ENCODE measurements around the gene KHSRP. TPM values are rescaled to one million over a fixed set of nuclear protein-coding genes. Genes with fewer than 3 reads are reported as not detected.

KHSRP gene, protein sequence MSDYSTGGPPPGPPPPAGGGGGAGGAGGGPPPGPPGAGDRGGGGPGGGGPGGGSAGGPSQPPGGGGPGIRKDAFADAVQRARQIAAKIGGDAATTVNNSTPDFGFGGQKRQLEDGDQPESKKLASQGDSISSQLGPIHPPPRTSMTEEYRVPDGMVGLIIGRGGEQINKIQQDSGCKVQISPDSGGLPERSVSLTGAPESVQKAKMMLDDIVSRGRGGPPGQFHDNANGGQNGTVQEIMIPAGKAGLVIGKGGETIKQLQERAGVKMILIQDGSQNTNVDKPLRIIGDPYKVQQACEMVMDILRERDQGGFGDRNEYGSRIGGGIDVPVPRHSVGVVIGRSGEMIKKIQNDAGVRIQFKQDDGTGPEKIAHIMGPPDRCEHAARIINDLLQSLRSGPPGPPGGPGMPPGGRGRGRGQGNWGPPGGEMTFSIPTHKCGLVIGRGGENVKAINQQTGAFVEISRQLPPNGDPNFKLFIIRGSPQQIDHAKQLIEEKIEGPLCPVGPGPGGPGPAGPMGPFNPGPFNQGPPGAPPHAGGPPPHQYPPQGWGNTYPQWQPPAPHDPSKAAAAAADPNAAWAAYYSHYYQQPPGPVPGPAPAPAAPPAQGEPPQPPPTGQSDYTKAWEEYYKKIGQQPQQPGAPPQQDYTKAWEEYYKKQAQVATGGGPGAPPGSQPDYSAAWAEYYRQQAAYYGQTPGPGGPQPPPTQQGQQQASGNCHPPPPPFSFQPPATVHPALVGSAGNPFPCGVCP
- total RNA-seq (100 to 1,000 TPM; 142 to 276 (median 152) TPM), polyA plus RNA-seq (10 to 100 TPM; 12.5 to 20.9 TPM), total RNA-seq (95.4 reads per million, percentile 84 among the genes with 10 or more reads in this experiment)

DNA sequence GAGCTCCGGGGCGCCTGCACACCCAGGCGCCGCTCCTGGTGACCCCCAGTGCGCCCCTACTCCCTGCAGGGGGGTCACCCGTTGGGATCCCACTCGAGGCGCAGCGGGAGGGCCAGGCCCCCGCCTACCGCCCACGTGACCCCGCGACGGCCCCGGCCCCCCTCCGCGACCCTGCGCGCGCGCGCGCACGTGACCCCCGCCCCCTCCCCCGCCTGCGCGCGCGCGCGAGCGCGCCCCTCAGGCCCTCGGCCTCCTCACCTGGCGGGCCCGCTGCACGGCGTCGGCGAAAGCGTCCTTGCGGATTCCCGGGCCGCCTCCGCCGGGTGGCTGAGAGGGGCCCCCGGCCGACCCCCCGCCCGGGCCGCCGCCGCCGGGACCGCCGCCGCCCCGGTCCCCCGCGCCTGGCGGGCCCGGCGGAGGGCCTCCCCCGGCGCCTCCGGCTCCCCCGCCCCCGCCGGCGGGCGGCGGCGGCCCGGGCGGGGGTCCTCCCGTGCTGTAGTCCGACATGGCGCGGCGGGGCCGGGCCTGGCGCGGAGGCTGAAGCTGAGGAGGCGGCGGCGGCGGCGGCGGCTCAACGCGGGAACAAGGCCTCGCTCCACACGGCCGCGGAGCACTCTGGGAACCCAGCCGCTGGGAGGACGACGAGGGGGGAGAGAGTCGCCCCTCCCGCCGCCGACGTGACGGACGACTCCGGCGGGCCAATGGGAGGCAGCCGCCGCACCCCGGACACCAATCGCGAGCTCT, at the start of gene KHSRP:
Gene KHSRP (minus strand): TSS at position 617 of the 744 bp plus-strand sequence. CDS start 110 bp downstream, at position 507.
- Mint-ChIP-seq H3K36me3 (peaks cover 0 to 20% (median 3%) of the 10 kb centered on the region in 5 donors), H3K9me3 (no peaks in the 10 kb centered on the region), H3K27ac (peak within 1 kb of the TSS; percentile 81 to 97 (median 94)), H3K27me3 (no peaks in the 10 kb centered on the region), H3K4me3 (peak within 1 kb of the TSS; percentile 85 to 92 (median 90)), H3K4me1 (peaks cover 18 to 42% (median 41%) of the 10 kb centered on the region in 7 donors)
- ChIA-PET CTCF (interaction anchor here (0.5 to 1.0 kb wide), 4 partner anchors 49 to 640 kb away, joined by 3 to 4 read pairs (median 3); no protein-coding TSS in a partner anchor), POLR2A (interaction anchor here (0.6 to 4.0 kb wide), 13 partner anchors 14 to 1445 kb away, joined by 3 to 22 read pairs (median 3); partner anchors contain the start of genes ALKBH7, CLPP, DENND1C and PET100)
- H3K36me3 ChIP-seq (ENCODE audit: control insufficient read depth in 2 of 3, insufficient read depth in 3 of 3, low read length in 3 of 3): peaks cover 5 to 31% (median 10%) of the 10 kb centered on the region in 3 experiments
- peaks cover 15 to 25% of the 10 kb centered on the region in 2 donors for H3K4me1 ChIP-seq (ENCODE audit: control insufficient read depth in 2 of 2, insufficient read depth in 2 of 2, low read length in 2 of 2)
- ATAC-seq: no peak
- intact Hi-C loops (cut with micrococcal nuclease): loop anchor here (2.0 to 10.0 kb wide), 3 partner anchors 60 to 674 kb away; partner anchors contain the start of genes DENND1C (in 1 of the 2) and VMAC (in 1 of the 2)
- peak within 1 kb of the TSS; percentile 75 for H3K4me3 ChIP-seq (ENCODE audit: low read length)
- DNase-seq: peak in 5 of 9 donors; percentile 15 to 93 (median 28)
- H3K27me3 ChIP-seq (ENCODE audit: control insufficient read depth in 2 of 2, insufficient read depth in 2 of 2, low read length in 2 of 2): no peaks in the 10 kb centered on the region
- peak within 1 kb of the TSS; percentile 87 for H3K27ac ChIP-seq (ENCODE audit: low read depth, low read length)
- H3K9me3 ChIP-seq (ENCODE audit: control insufficient read depth in 2 of 3, low read length in 3 of 3): no peaks in the 10 kb centered on the region

DNA sequence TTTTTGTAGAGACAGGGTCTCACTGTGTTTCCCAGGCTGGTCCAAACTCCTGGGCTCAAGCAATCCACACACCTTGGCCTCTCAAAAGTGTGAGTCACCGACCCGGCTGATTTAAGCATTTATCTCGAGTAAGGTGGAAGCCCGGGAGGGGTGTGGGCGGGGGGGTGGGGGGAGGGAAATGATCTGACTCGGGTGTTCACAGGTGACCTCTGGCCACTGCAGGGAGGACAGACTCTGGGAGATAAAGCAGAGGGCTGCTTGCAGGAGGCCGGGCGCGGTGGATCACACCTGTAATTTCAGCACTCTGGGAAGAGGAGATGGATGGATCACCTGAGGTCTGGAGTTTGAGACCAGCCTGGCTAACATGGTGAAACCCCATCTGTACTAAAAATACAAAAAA, 49.0 kb upstream of the KHSRP start:
- H3K4me3 ChIP-seq (ENCODE audit: low read length): no peak overlapping the region
- Mint-ChIP-seq H3K27ac (peak overlapping the region in 4 of 9 donors; percentile 8 to 62 (median 38)), H3K27me3 (no peaks in the 10 kb centered on the region), H3K9me3 (no peaks in the 10 kb centered on the region), H3K36me3 (peaks cover 0 to 20% (median 8%) of the 10 kb centered on the region in 5 donors), H3K4me3 (no peak overlapping the region), H3K4me1 (peaks cover 0 to 5% (median 0%) of the 10 kb centered on the region in 7 donors)
- POLR2A ChIA-PET: no interaction called here
- H3K9me3 ChIP-seq (ENCODE audit: control insufficient read depth in 2 of 3, low read length in 3 of 3): no peaks in the 10 kb centered on the region
- H3K4me1 ChIP-seq (ENCODE audit: control insufficient read depth in 2 of 2, insufficient read depth in 2 of 2, low read length in 2 of 2): peaks cover 0 to 2% of the 10 kb centered on the region in 2 donors
- no peak overlapping the region for H3K27ac ChIP-seq (ENCODE audit: low read depth, low read length)
- no peak for DNase-seq
- CTCF ChIA-PET: no interaction called here
- H3K27me3 ChIP-seq (ENCODE audit: control insufficient read depth in 2 of 2, insufficient read depth in 2 of 2, low read length in 2 of 2): no peaks in the 10 kb centered on the region
- peaks cover 10 to 87% (median 18%) of the 10 kb centered on the region in 3 experiments for H3K36me3 ChIP-seq (ENCODE audit: control insufficient read depth in 2 of 3, insufficient read depth in 3 of 3, low read length in 3 of 3)
- ATAC-seq: no peak
- intact Hi-C loops (cut with micrococcal nuclease): no loop called here

DNA sequence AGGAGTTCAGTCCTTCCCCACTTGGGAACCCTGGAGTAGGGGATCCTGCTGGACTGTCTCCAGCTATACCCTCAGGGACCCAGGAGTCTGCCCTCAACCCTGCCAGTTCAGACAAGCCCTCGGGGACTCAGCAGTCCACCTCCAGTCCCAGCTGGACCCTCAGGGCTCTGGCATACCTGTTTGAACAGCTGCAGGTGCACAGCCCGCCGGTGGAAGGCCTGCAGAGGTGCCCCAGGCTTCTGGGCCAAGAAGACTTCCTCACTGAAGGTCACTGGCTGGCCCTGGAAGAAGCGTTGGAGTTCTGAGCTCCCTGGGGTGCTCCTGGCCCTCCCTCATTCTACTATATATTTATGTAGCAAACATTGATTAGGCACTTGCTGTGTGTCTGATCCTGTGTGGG, 48.1 kb upstream of the KHSRP start:
- Mint-ChIP-seq H3K36me3 (peaks cover 0 to 25% (median 8%) of the 10 kb centered on the region in 5 donors), H3K4me3 (no peak overlapping the region), H3K4me1 (peaks cover 0 to 5% (median 0%) of the 10 kb centered on the region in 7 donors), H3K9me3 (no peaks in the 10 kb centered on the region), H3K27ac (peak overlapping the region in 1 of 9 donors; percentile 21), H3K27me3 (no peaks in the 10 kb centered on the region)
- no peaks in the 10 kb centered on the region for H3K9me3 ChIP-seq (ENCODE audit: control insufficient read depth in 2 of 3, low read length in 3 of 3)
- intact Hi-C loops (cut with micrococcal nuclease): no loop called here
- no peak for DNase-seq
- H3K27ac ChIP-seq (ENCODE audit: low read depth, low read length): no peak overlapping the region
- H3K27me3 ChIP-seq (ENCODE audit: control insufficient read depth in 2 of 2, insufficient read depth in 2 of 2, low read length in 2 of 2): no peaks in the 10 kb centered on the region
- H3K4me1 ChIP-seq (ENCODE audit: control insufficient read depth in 2 of 2, insufficient read depth in 2 of 2, low read length in 2 of 2): no peaks in the 10 kb centered on the region
- ATAC-seq: no peak
- POLR2A ChIA-PET: interaction anchor here (0.8 kb wide), 1 partner anchor 8 kb away, joined by 3 read pairs; the partner anchor contains the start of gene DENND1C
- H3K4me3 ChIP-seq (ENCODE audit: low read length): no peak overlapping the region
- CTCF ChIA-PET: interaction anchor here (0.6 kb wide), 1 partner anchor 48 kb away, joined by 3 read pairs; no protein-coding TSS in a partner anchor
- peaks cover 10 to 88% (median 18%) of the 10 kb centered on the region in 3 experiments for H3K36me3 ChIP-seq (ENCODE audit: control insufficient read depth in 2 of 3, insufficient read depth in 3 of 3, low read length in 3 of 3)

DNA sequence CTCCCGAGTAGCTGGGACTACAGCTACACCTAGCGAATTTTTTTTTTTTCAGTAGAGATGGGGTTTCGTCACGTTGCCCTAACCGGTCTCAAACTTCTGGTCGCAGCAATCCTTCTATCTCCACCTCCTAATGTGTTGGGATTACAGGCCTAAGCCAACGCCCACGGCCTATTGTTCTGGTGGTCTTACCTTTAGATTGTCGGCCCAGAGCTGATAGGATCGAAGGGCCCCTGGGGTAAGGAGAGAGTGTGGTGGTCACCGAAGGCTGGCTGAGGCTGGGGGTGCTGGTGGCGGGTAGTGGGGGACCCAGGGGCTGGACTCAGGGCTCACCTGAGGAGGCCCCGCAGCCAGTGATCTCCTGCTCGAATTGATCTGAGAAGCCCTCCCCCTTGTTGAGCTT, 46.5 kb upstream of the KHSRP start:
- no peak overlapping the region for H3K4me3 Mint-ChIP-seq
- peaks cover 0 to 30% (median 12%) of the 10 kb centered on the region in 5 donors for H3K36me3 Mint-ChIP-seq
- H3K9me3 Mint-ChIP-seq: no peaks in the 10 kb centered on the region
- DNase-seq (no peak), ATAC-seq (no peak)
- Histone ChIP-seq H3K36me3 (ENCODE audit: control insufficient read depth in 2 of 3, insufficient read depth in 3 of 3, low read length in 3 of 3) (peaks cover 6 to 87% (median 7%) of the 10 kb centered on the region in 3 experiments), H3K4me1 (ENCODE audit: control insufficient read depth in 2 of 2, insufficient read depth in 2 of 2, low read length in 2 of 2) (no peaks in the 10 kb centered on the region), H3K27ac (ENCODE audit: low read depth, low read length) (no peak overlapping the region), H3K4me3 (ENCODE audit: low read length) (no peak overlapping the region), H3K9me3 (ENCODE audit: control insufficient read depth in 2 of 3, low read length in 3 of 3) (no peaks in the 10 kb centered on the region), H3K27me3 (ENCODE audit: control insufficient read depth in 2 of 2, insufficient read depth in 2 of 2, low read length in 2 of 2) (no peaks in the 10 kb centered on the region)
- intact Hi-C loops (cut with micrococcal nuclease): no loop called here
- POLR2A ChIA-PET: interaction anchor here (1.0 kb wide), 1 partner anchor 14 kb away, joined by 6 read pairs; no protein-coding TSS in a partner anchor
- CTCF ChIA-PET: no interaction called here
- H3K4me1 Mint-ChIP-seq: peaks cover 0 to 4% (median 0%) of the 10 kb centered on the region in 7 donors
- peak overlapping the region in 3 of 9 donors; percentile 9 to 53 (median 41) for H3K27ac Mint-ChIP-seq
- H3K27me3 Mint-ChIP-seq: no peaks in the 10 kb centered on the region

DNA sequence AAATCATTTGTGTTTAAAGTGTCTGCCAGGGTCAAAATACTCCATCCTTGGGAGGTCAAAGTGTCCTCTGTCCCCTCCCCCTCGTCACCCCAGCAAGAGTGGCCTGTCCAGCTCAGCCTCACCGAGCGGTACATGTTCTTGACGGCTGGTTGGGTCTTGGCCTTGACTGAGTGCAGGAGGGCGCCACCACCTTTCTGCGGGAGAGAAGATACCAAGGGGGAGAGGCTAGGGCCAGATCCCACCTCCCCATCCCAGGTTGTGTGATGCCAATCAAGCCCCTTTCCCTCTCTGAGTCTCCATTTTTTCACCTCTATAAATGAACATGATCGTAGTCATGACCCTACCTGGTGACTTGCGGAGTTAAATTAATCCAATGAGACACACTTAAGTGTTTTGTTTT, 45.6 kb upstream of the KHSRP start:
- POLR2A ChIA-PET: interaction anchor here (1.0 to 1.1 kb wide), 2 partner anchors 9 to 13 kb away, joined by 6 read pairs; no protein-coding TSS in a partner anchor
- Histone ChIP-seq H3K36me3 (ENCODE audit: control insufficient read depth in 2 of 3, insufficient read depth in 3 of 3, low read length in 3 of 3) (peaks cover 0 to 78% (median 0%) of the 10 kb centered on the region in 3 experiments), H3K4me3 (ENCODE audit: low read length) (no peak overlapping the region), H3K4me1 (ENCODE audit: control insufficient read depth in 2 of 2, insufficient read depth in 2 of 2, low read length in 2 of 2) (no peaks in the 10 kb centered on the region), H3K27me3 (ENCODE audit: control insufficient read depth in 2 of 2, insufficient read depth in 2 of 2, low read length in 2 of 2) (no peaks in the 10 kb centered on the region), H3K9me3 (ENCODE audit: control insufficient read depth in 2 of 3, low read length in 3 of 3) (no peaks in the 10 kb centered on the region), H3K27ac (ENCODE audit: low read depth, low read length) (no peak overlapping the region)
- H3K9me3 Mint-ChIP-seq: no peaks in the 10 kb centered on the region
- CTCF ChIA-PET: interaction anchor here (0.6 to 1.2 kb wide), 2 partner anchors 11 to 35 kb away, joined by 3 read pairs; partner anchors contain the start of gene DENND1C
- intact Hi-C loops (cut with micrococcal nuclease): no loop called here
- peak overlapping the region in 3 of 9 donors; percentile 16 to 52 (median 41) for H3K27ac Mint-ChIP-seq
- DNase-seq: no peak
- H3K4me1 Mint-ChIP-seq: peaks cover 0 to 6% (median 0%) of the 10 kb centered on the region in 7 donors
- H3K4me3 Mint-ChIP-seq: no peak overlapping the region
- H3K27me3 Mint-ChIP-seq: peaks cover 0 to under 1% (median 0%) of the 10 kb centered on the region in 5 donors
- no peak for ATAC-seq
- H3K36me3 Mint-ChIP-seq: peaks cover 0 to 30% (median 12%) of the 10 kb centered on the region in 5 donors

Measured in naive thymus-derived CD4-positive, alpha-beta T cell (primary cell).